Stimulated activated CD8-positive, alpha-beta memory T cell treated with anti-CD3 and anti-CD28 coated beads, Interleukin-2, amount 100 ng/mL, for 1 hour (primary cell): ENCODE data around the gene STXBP5L.
"Not testable (repeated sequence)": the region's sequence is repeated elsewhere in the genome, so short reads cannot be mapped to it uniquely, and the experiment has no call there.

Experiments used
- DNase-seq, 2 donors: peaks; one replicate each; pipeline ENCODE4 v3.0.0-alpha.2; 2020; ENCODE audit warnings: low read depth in 2 of 2

The STXBP5L gene

DNA sequence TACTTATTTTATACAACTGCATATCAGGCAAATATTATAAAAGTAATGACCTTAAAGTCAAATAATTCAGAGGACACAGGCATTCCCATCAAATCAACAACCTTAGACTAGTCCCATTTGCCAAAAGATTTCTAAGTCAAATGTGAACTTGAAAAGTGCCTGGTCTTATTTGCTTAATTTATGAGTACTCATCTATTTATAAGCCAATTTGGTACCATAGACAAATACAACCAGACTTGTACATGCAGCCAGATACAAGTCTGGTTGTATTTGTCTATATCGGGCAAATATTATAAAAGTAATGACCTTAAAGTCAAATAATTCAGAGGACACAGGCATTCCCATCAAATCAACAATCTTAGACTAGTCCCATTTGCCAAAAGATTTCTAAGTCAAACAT is 322.2 kb downstream of the STXBP5L start:
- DNase-seq, result not testable (repeated sequence)

DNA sequence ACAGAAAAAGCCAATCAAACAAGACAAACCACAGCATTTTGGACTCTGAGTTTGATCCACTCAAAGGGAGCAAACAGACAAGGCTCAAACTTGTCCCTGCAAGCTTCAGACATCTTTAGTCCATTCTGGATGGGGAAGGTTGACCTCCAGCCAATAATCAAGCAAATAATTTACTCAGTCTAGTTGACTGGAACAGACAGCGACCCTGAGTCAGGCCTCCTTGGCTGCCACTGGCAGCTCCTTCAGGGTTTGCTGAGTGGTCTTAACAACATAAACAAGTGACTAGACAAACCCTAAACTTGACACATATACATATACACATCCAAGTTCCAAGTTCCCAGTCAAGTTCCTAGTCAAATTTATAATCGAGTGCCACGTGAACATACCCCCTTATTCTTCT is 323.9 kb downstream of the STXBP5L start:
- DNase-seq, result no peak

DNA sequence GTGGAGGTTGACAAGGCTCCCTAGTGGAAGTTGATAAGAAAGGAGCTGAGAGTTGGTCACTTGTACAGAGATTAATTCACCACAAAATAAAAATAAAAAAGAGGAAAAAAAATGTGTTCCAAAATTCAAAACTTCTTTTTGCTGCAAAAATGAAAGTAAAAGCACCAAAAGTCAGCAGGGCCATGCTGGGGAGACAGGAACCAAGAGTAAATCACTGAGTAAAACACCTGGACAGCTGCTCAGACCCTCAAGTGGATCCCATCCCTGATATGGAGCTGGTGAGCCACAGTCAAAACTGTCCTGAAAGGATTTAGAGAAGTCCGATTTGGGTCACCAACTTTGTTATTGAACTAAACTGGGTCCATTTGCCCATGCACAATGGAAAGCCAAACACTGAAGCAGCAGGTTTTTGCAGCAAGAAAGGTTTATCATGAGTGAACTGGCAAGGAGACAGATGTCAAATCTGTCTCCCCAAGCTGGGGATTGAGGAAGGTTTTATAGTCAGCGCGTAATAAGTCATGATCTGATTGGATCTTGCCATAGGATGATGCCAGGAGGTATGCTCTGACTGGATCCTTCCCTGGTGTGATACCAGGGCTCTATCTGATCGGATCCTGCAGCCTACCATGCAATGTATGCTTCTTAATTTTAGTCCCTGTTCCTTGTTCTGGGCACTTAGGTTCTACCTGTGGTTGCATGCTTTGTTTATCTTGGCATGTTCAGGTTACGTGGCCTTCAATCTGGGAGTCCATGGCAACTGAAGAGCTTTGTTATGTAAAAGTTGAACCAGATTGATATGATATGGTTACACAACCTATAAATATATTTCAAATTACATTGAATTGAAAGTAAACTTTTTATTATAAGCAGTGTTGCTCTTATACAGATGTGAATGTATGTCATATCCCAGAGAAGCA is 324.6 kb downstream of the STXBP5L start:
- no peak for DNase-seq

DNA sequence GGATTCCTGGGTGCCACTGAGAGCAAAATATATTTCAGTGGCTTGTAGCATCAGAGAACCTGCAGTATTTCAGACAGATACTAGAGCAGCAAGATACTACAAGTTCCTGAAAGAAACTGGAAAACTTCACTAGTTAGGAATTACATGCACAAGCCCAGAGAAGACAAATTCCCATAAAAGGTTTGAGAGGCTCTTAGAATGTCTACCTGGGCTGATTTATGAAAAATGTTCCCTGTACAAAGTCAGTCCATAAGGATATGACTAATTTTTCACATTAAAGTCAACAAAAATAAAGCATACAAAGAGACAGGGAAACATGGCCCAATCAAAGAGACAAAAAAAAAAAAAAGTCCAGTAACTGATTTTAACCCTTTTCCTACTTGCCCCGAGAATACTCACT is 335.2 kb downstream of the STXBP5L start:
- DNase-seq, result no peak

DNA sequence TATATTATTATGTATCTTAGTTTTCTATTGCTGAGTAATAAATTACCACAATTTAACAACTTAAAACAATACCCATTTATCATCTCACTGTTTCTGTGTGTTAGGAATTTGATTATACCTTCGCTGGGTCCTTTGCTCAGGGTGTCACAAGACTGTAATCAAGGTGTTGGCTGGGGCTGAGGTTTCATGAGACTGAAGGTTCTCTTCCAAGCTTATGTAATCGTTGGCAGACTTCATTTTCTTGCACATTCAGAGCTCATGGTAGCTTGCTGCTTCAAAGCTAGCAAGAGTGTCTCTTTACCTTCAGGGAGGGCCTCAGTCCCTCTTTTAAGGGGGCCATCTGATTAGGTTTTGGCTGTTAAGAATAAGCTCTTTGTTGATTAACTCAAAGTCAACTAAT is 344.7 kb downstream of the STXBP5L start:
- DNase-seq, result no peak

DNA sequence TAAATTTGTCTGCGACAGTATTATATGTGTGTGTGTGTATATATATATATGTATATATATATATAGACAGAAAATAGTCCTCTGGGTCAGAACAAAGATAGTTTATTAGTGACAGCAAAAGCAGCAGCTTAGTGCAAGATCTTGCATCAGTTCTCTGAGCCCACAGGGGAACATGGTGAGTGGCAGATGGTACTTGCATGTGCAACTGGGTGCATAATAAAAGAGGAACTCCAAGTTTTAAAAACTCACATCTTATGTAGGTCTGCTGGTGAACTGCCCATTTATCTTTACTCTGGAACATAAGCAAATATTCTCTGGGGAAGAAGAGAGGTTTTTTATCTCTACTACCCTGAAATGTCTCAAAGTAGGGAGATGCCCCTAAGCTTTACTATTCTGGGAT is 361.4 kb downstream of the STXBP5L start:
- DNase-seq, result no peak

DNA sequence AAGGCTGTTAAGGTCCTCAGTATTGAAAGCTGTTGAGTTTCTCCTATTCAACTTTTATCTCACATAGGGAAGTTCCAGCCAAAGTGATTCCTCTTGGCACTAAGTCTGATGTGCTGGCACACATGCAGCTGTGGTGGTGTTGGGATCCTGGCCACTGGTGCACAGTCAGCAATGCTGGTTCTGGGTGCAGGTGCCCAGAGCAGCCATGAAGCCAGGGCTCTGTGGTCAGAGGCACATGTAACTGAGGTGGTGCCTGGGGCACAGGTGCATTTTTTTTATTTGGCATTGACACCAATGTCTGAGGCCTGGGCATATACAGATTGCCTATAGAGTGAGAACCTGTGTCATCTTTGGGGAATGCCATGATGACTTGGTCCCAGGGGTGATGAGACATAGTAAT is 366.4 kb downstream of the STXBP5L start:
- no peak for DNase-seq

DNA sequence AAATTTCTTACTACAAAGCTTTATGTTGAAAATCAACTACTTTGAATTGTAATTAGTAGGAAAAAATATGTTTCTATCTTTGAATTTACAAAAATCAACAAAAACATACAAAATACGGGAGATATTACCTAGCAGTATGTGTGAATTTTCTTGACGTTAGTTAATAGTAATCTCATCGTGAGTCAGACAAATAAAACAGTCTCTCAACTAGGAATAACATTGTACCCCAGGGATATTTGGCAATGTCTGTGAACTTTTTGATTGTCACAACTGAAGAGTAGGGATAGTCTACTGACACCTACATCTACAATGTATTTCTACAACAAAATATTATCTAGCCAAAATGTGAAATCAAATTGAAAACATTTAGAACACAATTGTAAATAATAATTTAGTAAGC is 387.4 kb downstream of the STXBP5L start:
- DNase-seq, result no peak

DNA sequence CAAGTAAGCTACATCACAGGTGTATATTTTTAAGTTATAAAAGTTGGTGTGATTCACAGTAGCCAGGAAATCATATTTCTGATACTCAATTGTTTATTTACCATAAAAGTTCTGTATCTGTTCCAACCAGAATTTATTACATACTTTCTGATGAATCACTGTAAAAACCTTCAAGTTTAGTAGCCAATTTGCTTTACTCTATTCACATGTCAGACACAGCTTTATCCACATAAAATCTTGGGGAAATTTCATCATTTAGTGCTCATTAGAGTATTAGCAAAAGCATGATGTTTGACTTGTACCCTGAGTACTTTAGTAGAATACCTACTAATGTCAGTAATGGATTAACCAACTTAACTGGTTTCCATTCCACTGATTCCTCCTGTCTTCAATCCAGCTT is 388.0 kb downstream of the STXBP5L start:
- DNase-seq, result no peak

DNA sequence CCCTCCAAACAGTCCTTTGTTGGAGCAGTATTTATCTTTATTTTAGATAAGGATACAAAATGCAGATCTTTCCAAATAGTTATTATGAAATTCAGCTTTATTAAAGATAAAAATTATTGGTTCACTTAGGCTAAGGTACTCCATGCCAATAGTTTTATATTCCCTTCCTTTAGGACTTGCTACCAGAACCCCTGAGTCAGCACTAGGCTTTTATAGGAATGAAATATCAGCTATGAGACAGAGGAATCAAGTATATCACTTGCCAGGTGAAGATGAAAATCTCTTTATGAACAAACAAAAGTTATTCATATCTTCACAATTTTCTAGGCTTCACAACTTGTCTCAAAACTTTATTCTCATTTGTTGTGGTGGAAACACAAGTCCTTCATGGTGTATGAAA is 416.3 kb downstream of the STXBP5L start:
- no peak for DNase-seq

DNA sequence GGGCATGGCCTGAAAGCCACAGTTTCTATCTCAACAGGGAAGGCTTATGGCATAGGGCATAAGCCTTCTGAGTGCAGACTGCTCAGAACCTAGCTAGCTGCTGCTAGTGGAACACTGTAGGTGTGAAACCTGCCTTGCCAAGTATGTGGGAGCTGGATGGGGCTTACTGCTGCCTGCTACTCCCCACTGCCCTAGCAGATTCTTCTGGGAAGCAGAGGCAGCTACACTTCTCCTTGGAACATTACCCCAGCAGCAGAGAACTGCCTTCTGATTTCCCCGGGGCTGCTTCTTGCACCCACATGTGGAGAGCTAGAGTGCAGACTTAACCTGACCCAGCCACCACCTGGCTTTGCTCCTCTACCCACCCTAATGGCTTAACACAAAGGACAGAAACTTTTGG is 422.1 kb downstream of the STXBP5L start:
- DNase-seq, result no peak

DNA sequence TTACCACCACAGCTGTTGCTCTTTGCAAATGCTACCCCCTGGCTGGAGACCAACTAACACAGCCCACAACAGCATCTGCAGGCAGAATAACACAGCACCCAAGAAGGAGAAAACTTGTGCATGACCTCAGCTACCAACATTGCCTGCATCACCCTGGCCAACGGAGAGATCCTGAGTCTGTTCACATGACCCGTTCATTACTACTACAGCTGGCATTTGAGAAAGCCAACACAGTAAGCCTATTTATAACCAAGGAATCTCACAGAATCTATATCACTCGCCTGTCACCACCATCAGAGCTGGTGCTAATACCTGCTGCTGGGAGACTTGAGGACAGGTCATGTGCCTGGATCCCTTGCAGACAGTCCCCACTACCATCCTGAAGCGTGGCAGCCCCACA is 422.6 kb downstream of the STXBP5L start:
- no peak for DNase-seq

DNA sequence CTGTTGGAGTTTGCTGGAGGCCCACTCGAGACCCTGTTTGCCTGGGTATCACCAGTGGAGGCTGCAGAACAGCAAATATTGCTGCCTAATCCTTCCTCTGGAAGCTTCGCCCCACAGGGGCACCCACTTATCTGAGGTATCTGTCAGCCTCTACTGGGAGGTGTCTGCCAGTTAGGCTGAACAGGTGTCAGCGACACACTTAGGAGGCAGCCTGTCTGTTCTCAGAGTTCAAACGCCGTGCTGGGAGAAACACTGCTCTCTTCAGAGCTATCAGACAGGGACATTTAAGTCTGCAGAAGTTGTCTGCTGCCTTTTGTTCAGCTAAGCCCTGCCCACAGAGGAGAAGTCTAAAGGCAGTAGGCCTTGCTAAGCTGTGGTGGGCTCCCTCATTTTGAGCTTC is 448.0 kb downstream of the STXBP5L start:
- DNase-seq, result not testable (repeated sequence)

DNA sequence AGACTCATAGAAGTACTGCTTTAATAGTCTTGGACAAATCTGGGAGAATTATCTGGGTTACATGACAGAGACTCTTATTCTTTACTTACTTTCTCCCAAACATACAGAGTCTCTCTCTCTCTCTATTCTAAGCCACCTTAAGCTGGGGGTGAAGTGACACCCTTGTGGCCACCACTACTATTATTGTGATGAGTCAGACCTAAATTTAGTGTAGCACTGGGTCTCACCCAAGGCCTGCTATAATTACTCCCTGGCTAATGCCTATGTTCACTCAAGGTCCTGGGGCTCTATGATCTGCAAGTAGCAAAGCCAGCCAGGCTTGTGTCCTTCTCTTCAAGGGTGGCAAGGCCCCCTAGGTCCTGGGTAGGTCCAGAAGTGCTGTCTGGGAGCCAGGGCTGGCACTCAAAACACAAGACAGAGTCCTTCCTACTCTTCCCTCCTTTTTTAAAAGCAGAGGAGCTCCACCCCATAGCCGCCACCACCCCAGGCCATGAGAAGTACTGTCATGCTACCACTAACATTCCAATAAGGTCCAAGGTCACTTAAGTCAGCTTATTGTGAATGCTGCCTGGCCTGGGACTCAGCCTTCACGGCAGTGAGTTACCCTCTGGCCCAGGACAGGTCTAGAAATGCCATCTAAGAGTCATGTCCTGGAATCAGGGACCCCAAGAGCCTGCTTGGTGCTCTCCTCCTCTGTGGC is 454.2 kb downstream of the STXBP5L start:
- DNase-seq, result no peak

DNA sequence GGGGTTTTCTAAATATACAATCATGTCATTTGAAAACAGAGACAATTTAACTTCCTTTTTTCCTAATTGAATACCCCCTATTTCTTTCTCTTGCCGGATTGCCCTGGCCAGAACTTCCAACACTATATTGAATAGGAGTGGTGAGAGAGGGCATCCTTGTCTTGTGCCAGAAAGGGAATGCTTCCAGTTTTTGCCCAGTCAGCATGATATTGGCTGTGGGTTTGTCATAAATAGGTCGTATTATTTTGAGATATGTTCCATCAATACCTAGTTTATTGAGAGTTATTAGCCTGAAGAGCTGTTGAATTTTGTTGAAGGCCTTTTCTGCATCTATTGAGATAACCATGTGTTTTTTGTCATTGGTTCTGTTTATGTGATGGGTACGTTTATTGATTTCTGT is 480.3 kb downstream of the STXBP5L start:
- not testable (repeated sequence) for DNase-seq

DNA sequence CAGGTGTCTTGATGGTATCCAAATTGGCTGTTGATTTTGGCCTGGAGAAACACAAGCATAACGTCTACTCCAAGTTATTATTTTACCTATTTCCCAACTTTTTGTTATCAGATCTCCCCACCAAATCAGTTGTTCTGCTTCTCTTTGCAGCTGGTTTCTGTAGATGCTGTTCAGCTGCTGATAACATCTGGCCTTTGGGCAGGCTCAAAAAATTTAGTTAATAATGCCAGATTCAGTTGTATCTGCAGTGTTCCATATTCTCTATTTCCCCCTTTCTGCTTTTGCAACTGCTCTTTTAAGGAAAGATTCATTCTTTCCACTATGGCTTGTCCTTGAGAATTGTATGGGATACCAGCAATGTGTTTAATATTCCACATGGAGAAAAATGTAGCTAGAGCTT is 488.0 kb downstream of the STXBP5L start:
- not testable (repeated sequence) for DNase-seq

DNA sequence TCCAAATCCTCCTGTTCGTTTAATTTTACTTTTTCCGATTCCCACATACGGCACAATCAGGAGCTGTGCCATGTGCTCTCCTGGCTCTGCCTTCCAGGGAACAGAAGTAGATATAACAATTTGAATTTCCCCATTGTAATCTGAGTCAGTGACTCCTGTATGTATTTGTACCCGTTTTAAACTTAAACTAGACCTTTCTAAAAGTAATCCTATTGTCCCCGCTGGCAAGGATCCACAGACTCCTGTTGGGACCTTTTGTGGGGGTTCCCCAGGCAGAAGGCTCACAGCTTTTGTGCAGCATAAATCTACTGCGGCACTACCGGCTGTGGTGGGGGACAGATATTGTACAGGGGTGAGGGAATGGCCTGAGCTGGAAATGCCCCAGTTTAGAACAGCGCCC is 490.0 kb downstream of the STXBP5L start:
- not testable (repeated sequence) for DNase-seq

DNA sequence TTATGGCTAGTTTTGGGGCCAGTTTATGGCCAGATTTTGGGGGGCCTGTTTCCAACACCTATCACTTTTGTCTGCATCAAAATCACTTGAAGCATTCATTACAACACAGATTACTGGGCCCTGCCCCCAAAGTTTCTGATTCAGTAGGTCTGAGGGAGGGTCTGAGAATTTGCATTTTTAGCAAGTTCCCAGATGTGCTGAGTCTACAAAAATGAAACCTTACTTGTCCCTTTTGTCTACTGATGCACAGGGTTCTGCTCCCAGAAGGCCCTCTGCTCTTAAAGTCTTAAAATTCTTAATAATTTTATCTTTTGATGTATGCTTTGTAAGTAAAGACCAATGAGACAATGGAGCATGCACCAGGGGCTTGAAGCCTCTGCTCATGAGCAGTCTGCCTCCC is 491.8 kb downstream of the STXBP5L start:
- no peak for DNase-seq

DNA sequence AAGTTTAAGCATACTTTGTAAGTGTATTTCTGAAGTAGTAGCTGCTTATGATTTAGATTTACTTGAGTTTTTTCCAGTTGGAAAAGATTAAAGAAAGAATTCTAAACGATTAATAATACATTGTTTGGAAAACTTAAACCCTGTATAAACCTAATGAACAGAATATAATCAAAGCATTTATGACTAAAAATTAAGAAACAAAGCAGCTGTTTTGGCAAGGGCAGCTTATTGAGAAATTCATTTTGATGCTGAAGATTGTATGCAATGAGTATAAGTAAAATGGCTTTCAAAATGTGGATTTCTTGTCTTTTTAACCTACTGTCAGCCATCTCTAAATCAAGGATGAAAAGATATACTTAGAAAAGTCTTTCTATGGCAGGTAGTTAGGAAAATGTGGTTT is 497.6 kb downstream of the STXBP5L start:
- DNase-seq, result no peak

DNA sequence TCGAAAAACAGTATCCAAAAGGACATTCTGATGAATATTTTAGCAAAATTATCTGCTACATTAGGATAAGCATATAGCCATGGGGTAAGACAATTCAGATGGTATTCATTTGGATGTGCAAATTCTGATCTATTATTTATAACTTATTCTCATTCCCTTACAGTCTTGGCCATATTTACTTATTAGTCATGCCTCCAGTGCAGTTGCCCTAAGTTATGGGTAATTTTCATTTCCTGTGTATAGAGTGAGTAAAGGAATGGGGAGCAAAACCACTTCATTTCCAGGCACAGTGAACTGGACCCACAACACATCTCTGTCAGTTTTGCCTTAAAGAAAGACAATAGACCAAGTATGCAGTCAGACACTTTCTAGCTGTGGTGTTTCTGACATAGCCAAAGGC is 503.5 kb downstream of the STXBP5L start:
- no peak for DNase-seq

DNA sequence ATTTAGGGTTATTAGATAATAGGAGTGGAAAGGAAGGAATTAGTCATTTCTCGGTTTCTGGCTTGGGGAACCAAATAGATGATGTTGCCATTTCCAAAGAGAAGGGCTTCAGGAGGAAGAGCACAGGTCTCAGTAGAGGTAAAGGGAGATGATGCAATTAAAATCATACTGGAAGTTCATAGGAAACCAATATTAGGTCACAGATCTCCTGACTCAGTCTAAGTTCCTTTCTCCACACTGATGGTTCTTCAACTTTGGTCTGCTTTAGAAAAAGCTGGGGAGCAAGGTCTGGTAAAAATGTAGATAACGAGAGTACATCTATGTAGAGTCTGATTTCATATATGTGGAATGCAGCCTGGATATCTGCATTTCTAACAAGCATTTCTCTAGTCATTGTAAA is 506.9 kb downstream of the STXBP5L start:
- DNase-seq, result no peak

DNA sequence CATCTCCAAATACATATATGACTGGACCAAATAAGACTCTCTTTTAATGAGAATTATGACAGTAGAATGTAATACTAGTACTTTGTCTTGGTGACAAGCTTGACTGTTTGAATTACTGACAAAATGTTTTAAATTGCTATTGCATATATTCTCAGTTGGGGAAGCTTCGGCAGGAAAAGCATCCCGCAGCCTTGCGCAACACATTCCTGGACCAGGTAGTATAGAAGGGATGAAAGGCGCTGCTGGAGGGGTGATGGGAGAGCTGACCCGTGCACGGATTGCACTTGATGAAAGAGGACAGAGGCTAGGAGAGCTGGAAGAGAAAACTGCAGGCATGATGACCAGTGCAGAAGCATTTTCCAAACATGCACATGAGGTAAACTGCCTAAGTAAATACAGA is 510.2 kb downstream of the STXBP5L start:
- DNase-seq, result no peak

DNA sequence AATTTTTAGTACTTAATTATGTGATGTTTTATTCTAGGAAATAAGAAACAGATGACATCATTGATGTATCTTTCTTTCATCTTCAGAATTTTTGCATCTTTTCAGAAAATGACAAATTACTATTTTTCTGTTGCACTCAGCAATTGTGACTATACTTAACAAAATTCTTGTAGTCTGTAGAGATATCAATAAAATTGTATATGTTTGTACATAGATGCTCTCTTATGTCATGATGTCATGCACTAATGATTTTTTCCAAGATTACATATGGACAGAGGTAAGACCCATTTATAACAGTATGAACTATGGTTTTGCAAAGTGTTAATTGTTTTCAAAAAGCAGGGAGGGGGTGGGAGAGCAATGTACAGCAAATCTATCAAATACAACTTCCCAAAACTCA is 516.5 kb downstream of the STXBP5L start:
- no peak for DNase-seq
